H9 (cell line): Measurements from ENCODE around the gene PAFAH1B1. TPM values are rescaled to one million over a fixed set of nuclear protein-coding genes. Genes with fewer than 3 reads are reported as not detected.
A peak's percentile ranks its signal among the peaks of the same experiment; 100 is the strongest.

Experiments used
- DNase-seq: peaks from one replicate; pipeline ENCODE4 v3.0.0-alpha.2; 2017
- H2AFZ ChIP-seq: one replicate; pipeline ENCODE4 v1.6.1; 2013; ENCODE audit warnings: mild to moderate bottlenecking, low read length, control low read depth, moderate library complexity
- H2AK5ac ChIP-seq: 2 replicates; pipeline ENCODE4 v1.6.1; 2013; ENCODE audit warnings: low read length, control low read depth, mixed read lengths; ENCODE audit not compliant: insufficient read length
- H2BK120ac ChIP-seq: one replicate; pipeline ENCODE4 v1.6.1; 2013; ENCODE audit warnings: low read depth, mild to moderate bottlenecking, low read length, control low read depth, inconsistent platforms; ENCODE audit not compliant: poor library complexity, severe bottlenecking
- H2BK12ac ChIP-seq: 2 replicates; pipeline ENCODE4 v1.6.1; 2013; ENCODE audit warnings: low read length, control low read depth, mixed read lengths, low read depth; ENCODE audit not compliant: insufficient read length
- H2BK15ac ChIP-seq: 2 replicates; pipeline ENCODE4 v1.6.1; 2013; ENCODE audit warnings: low read depth, low read length, control low read depth
- H2BK20ac ChIP-seq: one replicate; pipeline ENCODE4 v1.6.1; 2013; ENCODE audit warnings: low read depth, mild to moderate bottlenecking, low read length, control low read depth, inconsistent platforms; ENCODE audit not compliant: poor library complexity, severe bottlenecking
- H2BK5ac ChIP-seq: 2 replicates; pipeline ENCODE4 v1.6.1; 2013; ENCODE audit warnings: low read length, control low read depth, mixed read lengths; ENCODE audit not compliant: insufficient read length
- H3K14ac ChIP-seq: 2 replicates; pipeline ENCODE4 v1.6.1; 2013; ENCODE audit warnings: low read length, control low read depth; ENCODE audit not compliant: insufficient read depth
- H3K18ac ChIP-seq: 2 replicates; pipeline ENCODE4 v1.6.1; 2013; ENCODE audit warnings: low read depth, mild to moderate bottlenecking, mixed read lengths, low read length, control low read depth; ENCODE audit not compliant: insufficient read length
- H3K23ac ChIP-seq: 2 replicates; pipeline ENCODE4 v1.6.1; 2013; ENCODE audit warnings: low read length, control low read depth, mixed read lengths, low read depth; ENCODE audit not compliant: insufficient read length
- H3K23me2 ChIP-seq: 2 replicates; pipeline ENCODE4 v1.6.1; 2013; ENCODE audit warnings: low read depth, mild to moderate bottlenecking, mixed read lengths, low read length, control low read depth; ENCODE audit not compliant: insufficient read length, poor library complexity, severe bottlenecking
- H3K27ac ChIP-seq: 2 replicates; pipeline ENCODE4 v1.5.1; 2013; ENCODE audit warnings: low read length, control low read depth, mixed read lengths, low read depth; ENCODE audit not compliant: insufficient read length
- H3K27me3 ChIP-seq: 2 replicates; pipeline ENCODE4 v1.6.1; 2013; ENCODE audit warnings: low read length, control low read depth, inconsistent platforms; ENCODE audit not compliant: insufficient read depth
- H3K4ac ChIP-seq: 2 replicates; pipeline ENCODE4 v1.6.1; 2013; ENCODE audit warnings: low read depth, mild to moderate bottlenecking, control low read depth, inconsistent platforms, low read length, moderate library complexity
- H3K4me1 ChIP-seq: 2 replicates; pipeline ENCODE4 v1.6.1; 2013; ENCODE audit warnings: low read length, control low read depth, inconsistent platforms; ENCODE audit not compliant: insufficient read depth
- H3K4me2 ChIP-seq: 2 replicates; pipeline ENCODE4 v1.6.1; 2013; ENCODE audit warnings: low read length, control low read depth, mixed read lengths; ENCODE audit not compliant: insufficient read length, insufficient read depth
- H3K56ac ChIP-seq: 2 replicates; pipeline ENCODE4 v1.6.1; 2013; ENCODE audit warnings: low read depth, mild to moderate bottlenecking, mixed read lengths, low read length, control low read depth; ENCODE audit not compliant: insufficient read length
- H3K79me1 ChIP-seq: 2 replicates; pipeline ENCODE4 v1.6.1; 2013; ENCODE audit warnings: low read depth, mild to moderate bottlenecking, moderate library complexity, low read length, control low read depth, inconsistent platforms; ENCODE audit not compliant: insufficient read depth, poor library complexity, severe bottlenecking
- H3K79me2 ChIP-seq: 2 replicates; pipeline ENCODE4 v1.6.1; 2013; ENCODE audit warnings: low read length, control low read depth, inconsistent platforms; ENCODE audit not compliant: insufficient read depth
- H3K9ac ChIP-seq: 2 replicates; pipeline ENCODE4 v1.6.1; 2013; ENCODE audit warnings: low read length, control low read depth, mixed read lengths; ENCODE audit not compliant: insufficient read length; ENCODE audit errors: extremely low read depth
- H3K9me3 ChIP-seq: one replicate; pipeline ENCODE4 v1.6.1; 2013; ENCODE audit warnings: low read depth, low read length, inconsistent platforms; ENCODE audit not compliant: control insufficient read depth
- H3T11ph ChIP-seq: one replicate; pipeline ENCODE4 v1.6.1; 2013; ENCODE audit warnings: mild to moderate bottlenecking, low read length, control low read depth, inconsistent platforms
- H4K20me1 ChIP-seq: one replicate; pipeline ENCODE4 v1.6.1; 2013; ENCODE audit not compliant: control insufficient read depth, insufficient read length, insufficient read depth
- H4K5ac ChIP-seq: 2 replicates; pipeline ENCODE4 v1.6.1; 2013; ENCODE audit warnings: low read depth, mild to moderate bottlenecking, mixed read lengths, low read length, control low read depth; ENCODE audit not compliant: insufficient read length
- H4K8ac ChIP-seq: replicated peaks from 2 replicates; pipeline ENCODE4 v1.6.1; 2013; ENCODE audit warnings: low read length, control low read depth, mixed read lengths, low read depth; ENCODE audit not compliant: insufficient read length
- H4K91ac ChIP-seq: 2 replicates; pipeline ENCODE4 v1.6.1; 2013; ENCODE audit warnings: low read depth, mild to moderate bottlenecking, moderate library complexity, mixed read lengths, low read length, control low read depth; ENCODE audit not compliant: insufficient read length
- H3K27ac Mint-ChIP-seq, 3 experiments: 2 replicates in 2 of 3; 3 replicates in 1 of 3; pipeline ENCODE4 v1.8.0; 2020 to 2021; ENCODE audit warnings: mixed read lengths in 3 of 3, mild to moderate bottlenecking in 1 of 3, moderate library complexity in 1 of 3
- H3K27me3 Mint-ChIP-seq: 2 replicates; pipeline ENCODE4 v1.8.0; 2021; ENCODE audit warnings: low read depth, mild to moderate bottlenecking, moderate library complexity, mixed read lengths
- H3K36me3 Mint-ChIP-seq, 3 experiments: 2 replicates in 2 of 3; 3 replicates in 1 of 3; pipeline ENCODE4 v1.8.0; 2020 to 2021; ENCODE audit warnings: low read depth in 3 of 3, mixed read lengths in 3 of 3; ENCODE audit not compliant: insufficient read depth in 1 of 3
- H3K4me1 Mint-ChIP-seq, 2 experiments: 2 replicates each; pipeline ENCODE4 v1.8.0; 2020; ENCODE audit warnings: mixed read lengths in 2 of 2
- H3K4me3 Mint-ChIP-seq, 2 experiments: 2 replicates in 1 of 2; 3 replicates in 1 of 2; pipeline ENCODE4 v1.8.0; 2020 to 2021; ENCODE audit warnings: mild to moderate bottlenecking in 2 of 2, mixed read lengths in 2 of 2, moderate library complexity in 1 of 2
- H3K9me3 Mint-ChIP-seq, 2 experiments: 2 replicates in 1 of 2; 3 replicates in 1 of 2; pipeline ENCODE4 v1.8.0; 2020; ENCODE audit warnings: mild to moderate bottlenecking in 2 of 2, mixed read lengths in 2 of 2, moderate library complexity in 1 of 2
- CTCF ChIP-seq: fragments of 200-600 bp; sonication (generic); conservative IDR thresholded peaks from 3 replicates; pipeline ENCODE4 v1.8.0; 2021; ENCODE audit warnings: antibody characterized with exemption, mild to moderate bottlenecking
- WGBS: extraction: QIAGEN DNeasy Blood & Tissue Kit; methylation state at CpG from one replicate; pipeline ENCODE4 v1.1.7; 2013; ENCODE audit warnings: missing lambda C conversion rate, low lambda C conversion rate, mixed read lengths; ENCODE audit not compliant: insufficient read length; ENCODE audit errors: extremely low coverage; 5-methylcytosine and 5-hydroxymethylcytosine counted together
- total RNA-seq: library from RNA; stranded (reverse); gene quantifications from 2 replicates; pipeline ENCODE4 v1.2.1, GENCODE V29; 2021

Gene PAFAH1B1
- total RNA-seq, 1 experiment from 2014 or later: 134 TPM

DNA sequence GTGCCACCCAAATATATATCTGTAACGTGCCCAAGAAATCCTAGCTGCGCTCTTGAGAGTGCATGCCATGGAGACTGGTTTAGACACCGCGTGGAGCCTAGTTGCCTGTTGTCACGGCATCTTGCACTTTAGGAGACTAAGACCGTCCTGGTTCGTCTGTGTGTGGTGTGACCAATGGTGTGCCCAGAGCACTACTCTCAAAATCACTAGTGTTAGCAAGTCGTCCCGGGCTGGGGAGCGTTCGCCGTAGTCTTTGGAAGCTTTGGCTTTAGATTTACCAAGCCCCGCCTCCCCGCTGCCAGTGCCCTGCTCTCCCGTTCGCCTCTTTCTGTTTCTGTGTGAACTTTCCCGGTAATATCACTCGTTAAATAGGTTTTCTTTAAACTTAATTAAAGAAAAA lies 91.1 kb downstream of the PAFAH1B1 start:
- H4K20me1 ChIP-seq: no peaks in the 10 kb centered on the region
- no peak overlapping the region for H2BK15ac ChIP-seq
- H3K56ac ChIP-seq: no peak overlapping the region
- Mint-ChIP-seq H3K4me1 (peaks cover 9 to 19% of the 10 kb centered on the region in 2 experiments), H3K36me3 (peaks cover 12 to 49% (median 39%) of the 10 kb centered on the region in 3 experiments; a peak in 6 of 7 replicates), H3K4me3 (no peak overlapping the region), H3K27ac (peak overlapping the region in 2 of 3 experiments; percentile 74 to 79; a peak in 3 of 7 replicates), H3K27me3 (no peaks in the 10 kb centered on the region), H3K9me3 (no peaks in the 10 kb centered on the region)
- H2AK5ac ChIP-seq: no peak overlapping the region
- no peak overlapping the region for H3K18ac ChIP-seq
- no peak overlapping the region for H2BK20ac ChIP-seq
- H3K14ac ChIP-seq: no peak overlapping the region
- no peaks in the 10 kb centered on the region; the same call in 1 of the 2 replicates for H3K79me2 ChIP-seq
- no peak for TF ChIP-seq CTCF
- no peak overlapping the region for H2AFZ ChIP-seq
- no peaks in the 10 kb centered on the region for H3K4me1 ChIP-seq
- H3K4ac ChIP-seq: no peak overlapping the region
- no CpG with 5 or more reads among the region's 18 CpGs for WGBS
- no peak overlapping the region for H4K5ac ChIP-seq
- H3K79me1 ChIP-seq: no peaks in the 10 kb centered on the region
- no peaks in the 10 kb centered on the region for H3K23me2 ChIP-seq
- H3K9me3 ChIP-seq: no peaks in the 10 kb centered on the region
- no peak overlapping the region for H3K9ac ChIP-seq
- H2BK120ac ChIP-seq: no peak overlapping the region
- no peak overlapping the region for H3K4me2 ChIP-seq
- no peak overlapping the region for H3T11ph ChIP-seq
- no peak overlapping the region for H3K23ac ChIP-seq
- no peak overlapping the region for H2BK5ac ChIP-seq
- no peak for DNase-seq
- no peak overlapping the region for H2BK12ac ChIP-seq
- no peak overlapping the region for H4K91ac ChIP-seq
- H3K27ac ChIP-seq: no peak overlapping the region
- no peaks in the 10 kb centered on the region for H3K27me3 ChIP-seq
- no peak overlapping the region for H4K8ac ChIP-seq
